Testis (tissue), 2 donors: ENCODE results near the gene NXPH4.

Experiments used
- POLR2A ChIP-seq: fragments of 450-650 bp; IDR thresholded peaks from one replicate; pipeline ENCODE4 v1.6.1; 2017; ENCODE audit warnings: antibody characterized with exemption, mild to moderate bottlenecking, moderate library complexity
- TF ChIP-seq, protein P1 (sequence below), 3 experiments: fragments of 450-650 bp in 2 of 3; fragments of 200-600 bp in 1 of 3; sonication (generic) in 1 of 3; IDR thresholded peaks; one replicate each; pipeline ENCODE4 v1.5.1; 2016 to 2019; ENCODE audit warnings: antibody characterized with exemption in 3 of 3, mild to moderate bottlenecking in 2 of 3, moderate library complexity in 1 of 3

DNA sequence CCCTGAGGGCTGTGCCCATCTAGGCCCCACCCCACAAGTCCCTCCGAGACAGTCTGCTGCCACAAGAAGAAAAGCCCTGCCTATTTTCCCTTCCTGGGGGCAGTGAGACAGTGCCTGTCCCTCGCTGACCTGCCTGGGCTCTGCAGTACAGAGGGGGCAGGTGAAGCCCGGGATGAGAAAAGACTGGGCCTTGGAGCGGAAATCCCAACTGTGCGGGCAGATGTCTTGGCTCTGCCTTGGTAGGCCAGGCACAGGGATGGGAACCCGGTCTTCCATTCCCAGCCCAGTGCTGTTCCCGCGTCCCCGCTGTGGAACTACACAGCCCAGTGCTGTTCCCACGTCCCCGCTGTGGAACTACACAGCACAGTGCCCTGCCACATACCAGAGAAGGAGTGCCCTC lies 12.8 kb upstream of the NXPH4 start:
- TF ChIP-seq, protein P1, sequence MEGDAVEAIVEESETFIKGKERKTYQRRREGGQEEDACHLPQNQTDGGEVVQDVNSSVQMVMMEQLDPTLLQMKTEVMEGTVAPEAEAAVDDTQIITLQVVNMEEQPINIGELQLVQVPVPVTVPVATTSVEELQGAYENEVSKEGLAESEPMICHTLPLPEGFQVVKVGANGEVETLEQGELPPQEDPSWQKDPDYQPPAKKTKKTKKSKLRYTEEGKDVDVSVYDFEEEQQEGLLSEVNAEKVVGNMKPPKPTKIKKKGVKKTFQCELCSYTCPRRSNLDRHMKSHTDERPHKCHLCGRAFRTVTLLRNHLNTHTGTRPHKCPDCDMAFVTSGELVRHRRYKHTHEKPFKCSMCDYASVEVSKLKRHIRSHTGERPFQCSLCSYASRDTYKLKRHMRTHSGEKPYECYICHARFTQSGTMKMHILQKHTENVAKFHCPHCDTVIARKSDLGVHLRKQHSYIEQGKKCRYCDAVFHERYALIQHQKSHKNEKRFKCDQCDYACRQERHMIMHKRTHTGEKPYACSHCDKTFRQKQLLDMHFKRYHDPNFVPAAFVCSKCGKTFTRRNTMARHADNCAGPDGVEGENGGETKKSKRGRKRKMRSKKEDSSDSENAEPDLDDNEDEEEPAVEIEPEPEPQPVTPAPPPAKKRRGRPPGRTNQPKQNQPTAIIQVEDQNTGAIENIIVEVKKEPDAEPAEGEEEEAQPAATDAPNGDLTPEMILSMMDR (IDR thresholded peaks at IDR 0.05): no peak
- no peak for TF ChIP-seq POLR2A
